Vagina (tissue), 2 donors: ENCODE measurements around the gene SPINK4.

Experiments used
- POLR2A ChIP-seq, 2 donors: fragments of 450-650 bp; IDR thresholded peaks; one replicate each; pipeline ENCODE4 v1.6.1; 2017; ENCODE audit warnings: antibody characterized with exemption in 2 of 2, mild to moderate bottlenecking in 2 of 2, moderate library complexity in 2 of 2
- TF ChIP-seq, protein P1 (sequence below), 3 experiments: fragments of 450-650 bp in 2 of 3; fragments of 200-600 bp in 1 of 3; sonication (generic) in 1 of 3; IDR thresholded peaks; one replicate each; pipeline ENCODE4 v1.5.1; 2017 to 2019; ENCODE audit warnings: antibody characterized with exemption in 3 of 3, mild to moderate bottlenecking in 2 of 3, moderate library complexity in 2 of 3

DNA sequence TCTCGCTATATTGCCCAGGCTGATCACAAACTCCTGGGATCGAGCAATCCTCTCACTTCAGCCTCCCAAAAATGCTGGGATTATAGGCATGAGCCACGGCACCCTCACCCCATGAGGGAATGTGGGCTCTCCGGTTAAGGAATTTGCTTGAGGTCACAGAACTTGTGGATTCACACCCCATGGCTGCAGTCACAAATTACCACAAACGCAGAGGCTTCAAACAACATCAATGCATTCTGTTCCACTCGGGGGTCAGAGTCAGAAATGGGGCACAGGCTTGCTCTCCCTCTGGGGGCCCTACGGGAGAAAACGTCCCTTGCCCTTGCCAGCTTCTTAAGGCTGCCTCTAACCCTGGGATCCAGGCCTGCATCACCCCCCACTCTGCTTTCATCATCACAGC lies 12.2 kb upstream of the SPINK4 start:
- TF ChIP-seq, protein P1, sequence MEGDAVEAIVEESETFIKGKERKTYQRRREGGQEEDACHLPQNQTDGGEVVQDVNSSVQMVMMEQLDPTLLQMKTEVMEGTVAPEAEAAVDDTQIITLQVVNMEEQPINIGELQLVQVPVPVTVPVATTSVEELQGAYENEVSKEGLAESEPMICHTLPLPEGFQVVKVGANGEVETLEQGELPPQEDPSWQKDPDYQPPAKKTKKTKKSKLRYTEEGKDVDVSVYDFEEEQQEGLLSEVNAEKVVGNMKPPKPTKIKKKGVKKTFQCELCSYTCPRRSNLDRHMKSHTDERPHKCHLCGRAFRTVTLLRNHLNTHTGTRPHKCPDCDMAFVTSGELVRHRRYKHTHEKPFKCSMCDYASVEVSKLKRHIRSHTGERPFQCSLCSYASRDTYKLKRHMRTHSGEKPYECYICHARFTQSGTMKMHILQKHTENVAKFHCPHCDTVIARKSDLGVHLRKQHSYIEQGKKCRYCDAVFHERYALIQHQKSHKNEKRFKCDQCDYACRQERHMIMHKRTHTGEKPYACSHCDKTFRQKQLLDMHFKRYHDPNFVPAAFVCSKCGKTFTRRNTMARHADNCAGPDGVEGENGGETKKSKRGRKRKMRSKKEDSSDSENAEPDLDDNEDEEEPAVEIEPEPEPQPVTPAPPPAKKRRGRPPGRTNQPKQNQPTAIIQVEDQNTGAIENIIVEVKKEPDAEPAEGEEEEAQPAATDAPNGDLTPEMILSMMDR (IDR thresholded peaks at IDR 0.05), result no peak
- no peak for TF ChIP-seq POLR2A (IDR thresholded peaks at IDR 0.05)
